NCI-H2081 (cell line): ENCODE measurements around the gene CLBA1.

Experiments used
- DNase-seq, 2 experiments: peaks; one replicate each; lab custom pipeline; 2025; lab: John Stamatoyannopoulos, UW

Gene CLBA1

GRCh38 chr14:105005329-105005928 lies 19.8 kb downstream of the CLBA1 start:
- DNase-seq: no peak

GRCh38 chr14:105005929-105006830 lies 20.6 kb downstream of the CLBA1 start:
- DNase-seq: no peak

GRCh38 chr14:105006831-105007592 lies 21.4 kb downstream of the CLBA1 start:
- DNase-seq: no peak

GRCh38 chr14:105007593-105008264 lies 22.1 kb downstream of the CLBA1 start:
- DNase-seq: no peak

- no peak for DNase-seq
These were observed 24.5 kb downstream of the CLBA1 start for GRCh38 chr14:105010106-105010505.

GRCh38 chr14:105010891-105011291 lies 25.3 kb downstream of the CLBA1 start:
- DNase-seq: no peak

- no peak for DNase-seq
These were observed 25.9 kb downstream of the CLBA1 start for GRCh38 chr14:105011312-105011990.

GRCh38 chr14:105012171-105012985 lies 26.8 kb downstream of the CLBA1 start:
- no peak for DNase-seq

- peak in 1 of 2 experiments; percentile 19 for DNase-seq
These were observed 27.7 kb downstream of the CLBA1 start for GRCh38 chr14:105013150-105013785.

GRCh38 chr14:105014032-105014431 lies 28.4 kb downstream of the CLBA1 start:
- no peak for DNase-seq

GRCh38 chr14:105014631-105015030 lies 29.0 kb downstream of the CLBA1 start:
- no peak for DNase-seq

- DNase-seq: no peak
These were observed 29.7 kb downstream of the CLBA1 start for GRCh38 chr14:105015242-105015641.

- DNase-seq: no peak
These were observed 30.3 kb downstream of the CLBA1 start for GRCh38 chr14:105015905-105016304.

GRCh38 chr14:105018414-105018813 lies 32.8 kb downstream of the CLBA1 start:
- DNase-seq: no peak

GRCh38 chr14:105019861-105020814 lies 34.5 kb downstream of the CLBA1 start:
- peak in 1 of 2 experiments; percentile 35 for DNase-seq

GRCh38 chr14:105020815-105021655 lies 35.4 kb downstream of the CLBA1 start, which contains the start of gene CDCA4:
Gene CDCA4 (minus strand): TSS chr14:105021083. CDS start chr14:105011929, 9,154 bp downstream.
- peak; percentile 99 for DNase-seq

GRCh38 chr14:105021656-105022275 lies 36.2 kb downstream of the CLBA1 start:
- peak; percentile 62 to 85 for DNase-seq
